Daoy (cell line): ENCODE data around the gene SMIM45.
A peak's percentile ranks its signal among the peaks of the same experiment; 100 is the strongest.

ENCODE experiments used
- DNase-seq: peaks from one replicate; pipeline ENCODE4 v3.0.0-alpha.2; 2015; ENCODE audit warnings: low read depth

Gene SMIM45

DNA sequence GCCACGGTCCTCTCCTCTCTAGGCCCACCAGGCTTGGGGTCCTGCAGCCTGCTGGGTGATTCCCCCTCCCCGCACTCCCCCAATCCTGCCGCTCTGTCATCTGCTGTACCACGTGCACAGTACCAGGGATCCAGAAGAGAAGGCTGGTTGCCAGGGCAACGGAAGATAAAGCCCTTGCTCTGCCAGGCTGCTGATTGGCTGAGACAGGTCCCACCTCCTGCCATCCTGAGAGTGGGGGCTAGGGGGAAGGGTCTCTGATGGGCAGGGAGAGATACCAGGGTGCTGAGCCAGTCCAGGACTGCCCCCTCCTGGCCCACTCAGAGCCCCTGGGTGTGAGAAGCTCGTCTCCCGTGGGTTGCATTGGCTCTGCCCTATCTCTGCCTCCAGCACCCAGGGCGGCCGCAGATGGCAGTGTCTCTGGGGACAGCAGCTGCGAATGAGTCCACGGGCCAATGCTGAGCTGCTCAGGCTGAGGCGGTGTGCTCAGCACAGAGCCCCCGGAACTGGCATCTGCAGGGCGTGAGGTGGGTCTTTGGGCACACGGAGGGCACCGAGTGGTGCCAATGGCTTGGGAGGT is at the start of gene SMIM45:
Gene SMIM45 (plus strand): TSS at position 253 of the 577 bp plus-strand sequence.
- DNase-seq: no peak

GRCh38 chr22:41902932-41903421 is 49.0 kb upstream of the SMIM45 start:
- DNase-seq: no peak

- no peak for DNase-seq
These were observed 47.2 kb upstream of the SMIM45 start for GRCh38 chr22:41904450-41905410.

GRCh38 chr22:41905411-41906202 is 46.3 kb upstream of the SMIM45 start:
- no peak for DNase-seq

DNA sequence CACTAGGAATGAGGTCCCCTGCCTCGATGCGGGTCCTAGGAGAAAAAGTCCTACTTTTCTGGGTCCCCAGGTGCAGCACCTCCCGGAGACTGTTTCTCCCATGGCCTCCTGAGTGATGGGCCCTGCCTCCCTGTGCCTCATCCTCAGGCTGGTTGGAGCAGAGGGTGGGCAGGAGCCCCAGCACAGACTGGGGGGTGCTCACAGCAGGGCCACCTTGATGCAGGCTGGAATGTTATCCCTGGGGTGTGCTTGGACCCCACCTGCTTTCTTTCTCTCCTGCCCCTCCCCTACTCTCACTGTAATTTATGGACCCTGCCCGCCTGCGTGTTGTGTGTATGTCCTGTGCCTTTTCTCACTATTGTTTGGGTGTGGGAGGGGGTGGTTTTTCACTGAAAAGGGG is 45.1 kb upstream of the SMIM45 start:
- DNase-seq: no peak

- peak; percentile 42 for DNase-seq
These were observed 44.2 kb upstream of the SMIM45 start for GRCh38 chr22:41907436-41908401.

DNA sequence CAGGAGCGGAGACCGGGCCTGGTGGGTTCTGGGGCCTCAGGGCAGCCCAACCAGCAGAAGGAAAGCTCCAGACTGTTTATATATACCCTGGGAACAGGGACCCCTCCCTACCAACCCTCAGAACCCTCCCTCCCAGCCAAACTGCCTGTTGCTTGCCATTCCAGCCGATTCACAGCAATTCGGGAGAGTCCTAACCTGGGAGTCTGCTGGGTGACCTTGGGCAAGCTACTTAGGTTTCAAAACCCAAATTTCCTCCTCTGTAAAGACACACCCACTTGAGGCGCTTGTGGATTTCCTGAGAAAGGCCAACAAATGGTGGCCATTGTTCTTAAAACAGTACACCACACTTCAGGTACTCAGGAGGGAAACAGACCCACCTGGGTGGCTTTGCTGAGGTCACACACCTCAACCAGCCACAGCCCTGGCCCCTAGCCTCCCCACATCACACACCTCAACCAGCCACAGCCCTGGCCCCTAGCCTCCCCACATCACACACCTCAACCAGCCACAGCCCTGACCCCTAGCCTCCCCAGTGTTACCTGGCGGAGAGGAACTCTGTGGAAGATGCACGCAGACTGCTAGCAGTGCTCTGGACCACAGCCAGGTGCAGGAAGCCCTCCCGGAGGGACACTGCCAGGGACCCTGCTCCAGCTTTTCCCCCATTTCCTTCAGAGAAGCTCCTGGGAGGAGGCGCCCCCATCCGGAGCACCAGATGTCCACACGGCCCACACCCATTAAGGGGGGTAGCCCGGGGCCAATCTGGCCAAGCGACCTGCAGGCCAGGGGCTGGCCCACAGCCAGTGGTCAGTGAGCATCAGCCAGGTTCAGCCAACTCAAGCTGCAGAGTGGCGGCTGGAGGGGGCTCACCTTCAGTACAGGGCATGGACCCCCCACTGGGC is 43.3 kb upstream of the SMIM45 start:
- no peak for DNase-seq

DNA sequence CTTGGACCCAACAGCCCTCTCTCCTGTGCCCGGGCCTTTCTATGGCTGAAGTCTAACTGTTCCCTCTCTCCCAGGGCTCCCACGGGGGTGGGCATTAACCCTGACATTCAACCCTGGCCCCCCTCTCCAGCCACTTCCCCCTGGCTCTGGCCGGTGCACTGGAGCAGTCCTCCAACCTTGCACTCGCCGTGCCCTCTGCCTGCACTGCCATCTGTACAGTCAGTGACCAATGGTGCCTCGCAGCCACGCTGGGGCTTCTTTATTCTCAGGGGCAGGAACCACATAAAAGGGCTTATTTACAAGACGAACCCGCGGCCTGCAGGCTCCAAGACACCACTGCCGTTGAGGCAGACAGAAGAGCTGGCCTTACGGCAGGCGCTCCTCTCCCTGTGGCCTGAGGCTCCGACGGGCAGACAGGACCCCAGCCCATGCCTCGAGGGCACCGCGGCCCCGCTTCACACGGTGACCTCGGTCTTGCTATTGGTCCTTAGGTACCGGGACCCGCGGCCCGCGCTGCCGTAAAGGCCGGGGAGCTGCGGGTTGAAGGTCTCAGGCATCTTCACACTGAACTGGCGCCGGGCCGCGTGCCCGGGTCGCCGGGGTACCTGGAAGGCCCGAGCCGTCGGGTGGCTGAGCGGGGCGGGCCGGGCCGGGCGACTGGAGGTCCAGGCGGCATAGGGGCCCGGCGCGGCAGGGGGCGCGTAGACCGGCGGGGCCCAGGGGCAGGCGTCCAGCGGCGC is 42.5 kb upstream of the SMIM45 start:
- DNase-seq: no peak

DNA sequence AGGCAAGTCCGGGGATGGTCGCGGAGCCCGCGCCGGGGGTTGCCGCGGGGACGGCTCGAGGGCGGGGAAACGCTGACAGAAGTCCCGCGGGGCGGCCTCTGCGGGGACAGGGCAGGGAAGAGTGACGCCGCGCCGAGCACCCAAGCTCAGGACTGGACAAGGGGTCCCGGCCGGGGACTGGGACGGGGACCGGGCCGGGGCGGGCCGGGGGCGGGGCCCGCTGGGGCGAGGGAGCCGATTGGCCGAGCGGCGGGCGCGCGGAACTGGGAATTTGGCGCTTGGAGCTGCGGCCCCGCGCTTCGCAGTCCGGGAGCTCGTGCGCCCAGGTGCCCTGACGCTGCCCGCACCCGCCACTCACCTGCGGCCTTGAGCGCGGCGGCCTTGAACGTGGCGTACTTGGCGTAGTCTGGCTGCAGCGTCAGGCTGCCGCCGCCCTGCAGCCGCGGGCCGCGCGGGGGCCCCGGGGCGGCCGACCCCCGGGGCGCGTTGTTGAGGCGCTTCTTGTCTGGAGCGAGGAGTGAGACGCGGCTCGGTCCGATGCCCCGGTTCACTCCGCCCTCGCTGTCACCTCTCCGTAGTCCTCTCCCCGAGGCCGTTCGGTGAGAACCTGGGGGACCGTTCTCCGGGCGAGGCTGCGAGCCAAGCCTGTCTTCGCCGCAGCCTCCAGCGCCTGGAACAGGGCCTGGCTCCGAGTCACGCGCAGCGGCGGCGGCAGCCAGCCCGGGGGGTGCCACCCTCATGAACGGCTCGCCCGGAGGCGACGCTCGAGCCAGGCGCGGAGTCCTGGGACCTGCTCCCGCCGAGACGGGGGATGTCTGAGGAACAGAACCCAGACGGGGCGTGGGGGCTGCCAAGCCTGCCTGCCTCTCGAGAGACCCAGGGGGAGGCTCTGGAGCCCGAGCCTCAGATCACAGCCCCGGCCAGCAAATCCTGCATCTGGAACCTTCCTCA is 41.6 kb upstream of the SMIM45 start:
- DNase-seq: peak; percentile 47

DNA sequence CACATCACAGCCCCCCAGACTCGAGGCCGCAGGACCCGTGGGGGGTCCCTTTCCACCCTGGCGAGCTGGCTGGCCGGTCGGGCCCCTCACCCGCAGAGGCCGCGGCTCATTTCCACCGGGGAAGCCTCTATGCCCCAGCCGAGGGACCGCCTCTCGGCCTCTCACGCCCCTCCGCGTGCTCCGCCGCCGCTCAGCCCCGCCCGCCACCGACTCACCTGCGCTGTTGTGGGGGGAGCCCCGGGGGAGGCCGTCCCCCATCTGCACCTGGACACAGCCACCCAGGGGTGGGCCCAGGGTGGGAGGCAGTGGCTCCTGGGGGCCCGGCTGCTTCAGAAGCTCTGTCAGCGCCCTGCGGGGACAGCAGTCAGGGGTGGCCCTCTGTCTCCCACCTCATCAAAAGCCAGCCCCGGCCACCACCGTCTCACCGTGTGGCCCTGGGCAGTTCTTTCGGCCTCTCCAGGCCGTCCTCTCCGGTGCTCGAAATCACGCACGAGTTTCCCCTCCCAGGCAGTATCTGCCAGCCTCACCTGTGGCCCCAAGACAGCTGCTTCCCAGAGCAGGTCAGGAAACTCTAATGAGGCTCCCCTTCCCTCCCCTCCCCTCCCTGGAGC is 40.8 kb upstream of the SMIM45 start:
- no peak for DNase-seq

DNA sequence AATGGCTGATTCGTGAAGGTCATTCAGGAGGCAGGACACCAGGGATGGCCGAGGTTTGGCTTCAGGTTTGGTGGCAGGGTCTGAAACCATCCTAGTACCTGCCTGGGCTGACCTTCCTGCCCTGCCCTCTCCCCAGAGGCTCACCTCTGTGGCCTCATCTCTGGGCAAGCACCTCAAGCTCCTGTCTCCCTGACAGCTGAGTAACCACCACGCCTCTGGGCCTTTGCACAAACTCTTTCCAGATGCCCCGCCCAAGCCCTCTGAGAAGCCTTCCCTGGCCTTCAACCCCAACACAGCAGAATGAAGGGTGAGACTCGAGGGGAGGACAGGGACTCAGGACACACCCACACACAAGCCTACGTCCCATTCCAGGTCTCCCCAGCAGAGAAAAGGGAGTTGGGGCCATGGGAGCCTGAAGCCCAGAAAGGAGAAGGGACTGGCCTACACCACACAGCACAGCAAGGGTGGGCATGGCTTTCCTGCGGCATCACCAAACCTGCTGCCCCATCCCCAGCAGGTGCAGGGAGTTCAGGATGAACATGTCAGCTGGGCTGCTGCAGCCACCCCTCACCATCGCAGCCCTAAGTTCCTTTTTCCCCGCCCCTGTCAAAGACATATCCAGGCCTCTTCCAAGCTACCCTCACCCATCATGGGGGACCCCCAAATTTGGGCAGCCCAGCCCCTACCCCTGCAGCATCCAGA is 39.5 kb upstream of the SMIM45 start:
- DNase-seq: no peak

DNA sequence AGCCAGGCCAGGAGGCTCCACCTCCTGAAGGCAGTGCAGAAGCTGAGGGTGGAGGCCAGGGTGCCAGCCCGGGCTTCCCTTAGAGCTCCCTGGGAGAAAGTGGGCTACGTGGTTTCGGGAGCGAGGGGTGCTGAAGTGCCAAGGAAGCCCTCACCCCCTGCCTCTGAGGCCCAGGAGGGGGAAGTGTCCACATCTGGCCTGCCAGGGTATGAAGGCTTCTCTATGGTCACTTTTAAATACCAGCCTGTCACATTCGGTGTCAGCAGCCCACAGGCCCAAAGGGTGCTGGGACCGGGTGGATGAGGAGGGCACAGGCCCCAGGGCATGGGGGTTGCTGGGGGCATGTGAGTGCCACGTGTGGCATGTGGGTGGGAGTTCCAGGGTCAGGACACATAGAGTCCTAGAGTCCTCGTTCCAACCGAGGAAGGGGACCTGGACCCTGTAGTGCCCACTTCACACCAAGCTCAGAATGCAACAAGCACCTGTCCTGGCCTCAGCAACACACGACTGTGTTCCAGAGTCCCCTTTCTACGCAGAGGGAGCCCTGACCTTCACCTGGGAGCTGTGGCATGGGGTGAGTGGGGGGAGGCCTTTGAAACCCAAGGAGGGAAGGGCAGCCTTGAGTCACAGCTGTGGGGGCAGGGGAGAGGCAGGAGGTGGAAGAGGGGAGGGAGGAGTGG is 38.8 kb upstream of the SMIM45 start:
- DNase-seq: no peak

GRCh38 chr22:41913842-41914534 is 38.0 kb upstream of the SMIM45 start:
- no peak for DNase-seq

DNA sequence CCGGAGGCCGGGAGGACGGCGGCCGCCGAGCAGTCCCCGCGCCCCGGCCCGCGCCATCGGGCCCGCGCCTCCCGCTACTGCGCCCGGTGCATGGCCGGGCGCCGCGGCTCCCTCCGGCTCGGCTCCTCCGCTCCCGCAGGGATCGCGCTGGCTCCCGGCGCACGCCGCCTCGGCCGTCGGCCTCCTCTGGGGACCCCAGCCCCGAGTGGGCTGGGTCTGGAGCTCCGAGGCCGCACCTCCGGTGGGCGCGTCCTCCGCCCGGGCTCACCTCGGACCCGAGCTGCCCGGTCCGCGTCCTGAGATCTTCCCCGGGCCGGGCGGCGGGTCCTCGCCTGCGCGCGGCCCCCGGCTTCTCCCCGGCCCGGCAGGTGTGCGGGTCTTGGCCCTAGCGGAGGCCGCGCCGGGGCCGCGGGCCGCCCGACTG is 37.3 kb upstream of the SMIM45 start:
- no peak for DNase-seq

GRCh38 chr22:41915035-41915785 is 36.7 kb upstream of the SMIM45 start, which contains the start of gene SHISA8:
Gene SHISA8, minus strand, starts transcription at chr22:41915074. Its CDS starts 407 bp downstream, at chr22:41914667.
- DNase-seq: no peak
